HUES48 (cell line): ENCODE data around the gene SWSAP1.
"Not testable (repeated sequence)": the region's sequence is repeated elsewhere in the genome, so short reads cannot be mapped to it uniquely, and the experiment has no call there.

Source experiments
- H3K27ac ChIP-seq: one replicate; pipeline ENCODE4 v1.7.0; 2013; ENCODE audit warnings: low read depth, low read length, inconsistent platforms
- H3K27me3 ChIP-seq: 2 replicates; pipeline ENCODE4 v1.6.1; 2013; ENCODE audit warnings: mild to moderate bottlenecking, low read length; ENCODE audit not compliant: control insufficient read depth, insufficient read depth
- H3K36me3 ChIP-seq: 2 replicates; pipeline ENCODE4 v1.6.1; 2013; ENCODE audit warnings: low read length; ENCODE audit not compliant: control insufficient read depth, insufficient read depth
- H3K4me1 ChIP-seq: 2 replicates; pipeline ENCODE4 v1.6.1; 2013; ENCODE audit warnings: mild to moderate bottlenecking, low read length; ENCODE audit not compliant: control insufficient read depth, insufficient read depth
- H3K4me3 ChIP-seq: 2 replicates; pipeline ENCODE4 v1.5.1; 2013; ENCODE audit warnings: mild to moderate bottlenecking, low read depth, low read length
- H3K9ac ChIP-seq: 2 replicates; pipeline ENCODE4 v1.6.1; 2013; ENCODE audit warnings: mild to moderate bottlenecking, low read depth, low read length, moderate library complexity
- H3K9me3 ChIP-seq: 2 replicates; pipeline ENCODE4 v1.6.1; 2013; ENCODE audit warnings: low read length; ENCODE audit not compliant: control insufficient read depth, insufficient read depth

The SWSAP1 gene

GRCh38 chr19:11374433-11375142 lies at the start of gene SWSAP1:
Gene SWSAP1 (plus strand): TSS chr19:11374666. CDS start chr19:11374681, 15 bp downstream.
- Histone ChIP-seq H3K4me3 (peak within 1 kb of the TSS; percentile 84), H3K4me1 (peaks cover 8% of the 10 kb centered on the region), H3K27ac (peak within 1 kb of the TSS; percentile 97), H3K9ac (peak within 1 kb of the TSS; percentile 94), H3K36me3 (peaks cover 13% of the 10 kb centered on the region), H3K27me3 (no peaks in the 10 kb centered on the region), H3K9me3 (no peaks in the 10 kb centered on the region)

GRCh38 chr19:11324748-11325389 lies 49.6 kb upstream of the SWSAP1 start:
- peaks cover 6% of the 10 kb centered on the region; the same call in 1 of the 2 replicates for H3K4me1 ChIP-seq
- H3K4me3 ChIP-seq: no peak overlapping the region
- H3K27me3 ChIP-seq: no peaks in the 10 kb centered on the region
- H3K9ac ChIP-seq: no peak overlapping the region
- H3K36me3 ChIP-seq: no peaks in the 10 kb centered on the region; the same call in none of the 2 replicates
- no peaks in the 10 kb centered on the region for H3K9me3 ChIP-seq
- H3K27ac ChIP-seq: no peak overlapping the region

- Histone ChIP-seq H3K4me3 (no peak overlapping the region), H3K4me1 (peaks cover 6% of the 10 kb centered on the region; the same call in 1 of the 2 replicates), H3K27me3 (no peaks in the 10 kb centered on the region), H3K27ac (no peak overlapping the region), H3K36me3 (no peaks in the 10 kb centered on the region; the same call in none of the 2 replicates), H3K9ac (no peak overlapping the region), H3K9me3 (no peaks in the 10 kb centered on the region)
Observed at GRCh38 chr19:11325544-11325943, 48.9 kb upstream of the SWSAP1 start.

GRCh38 chr19:11330127-11330526 lies 44.3 kb upstream of the SWSAP1 start:
- no peaks in the 10 kb centered on the region for H3K27me3 ChIP-seq
- no peaks in the 10 kb centered on the region for H3K4me1 ChIP-seq
- H3K27ac ChIP-seq: no peak overlapping the region
- no peak overlapping the region for H3K9ac ChIP-seq
- H3K4me3 ChIP-seq: no peak overlapping the region
- no peaks in the 10 kb centered on the region for H3K9me3 ChIP-seq
- H3K36me3 ChIP-seq: peaks cover 7% of the 10 kb centered on the region

GRCh38 chr19:11331502-11331901 lies 43.0 kb upstream of the SWSAP1 start:
- H3K4me1 ChIP-seq: no peaks in the 10 kb centered on the region
- no peak overlapping the region for H3K9ac ChIP-seq
- no peak overlapping the region for H3K27ac ChIP-seq
- H3K36me3 ChIP-seq: peaks cover 15% of the 10 kb centered on the region
- H3K4me3 ChIP-seq: no peak overlapping the region
- no peaks in the 10 kb centered on the region for H3K27me3 ChIP-seq
- no peaks in the 10 kb centered on the region for H3K9me3 ChIP-seq

- Histone ChIP-seq H3K27ac (no peak overlapping the region), H3K9me3 (no peaks in the 10 kb centered on the region), H3K36me3 (peaks cover 15% of the 10 kb centered on the region), H3K9ac (no peak overlapping the region), H3K27me3 (no peaks in the 10 kb centered on the region), H3K4me3 (no peak overlapping the region), H3K4me1 (no peaks in the 10 kb centered on the region)
Observed at GRCh38 chr19:11332822-11333221, 41.6 kb upstream of the SWSAP1 start.

- not testable (repeated sequence) for H3K27ac ChIP-seq, H3K27me3 ChIP-seq, H3K4me3 ChIP-seq, H3K9ac ChIP-seq, H3K4me1 ChIP-seq, H3K9me3 ChIP-seq
- H3K36me3 ChIP-seq: peaks cover 15% of the 10 kb centered on the region
Observed at GRCh38 chr19:11333838-11334237, 40.6 kb upstream of the SWSAP1 start.

GRCh38 chr19:11335449-11336146 lies 38.9 kb upstream of the SWSAP1 start:
- H3K27ac ChIP-seq: no peak overlapping the region

GRCh38 chr19:11337080-11337479 lies 37.4 kb upstream of the SWSAP1 start:
- no peaks in the 10 kb centered on the region for H3K9me3 ChIP-seq
- H3K4me1 ChIP-seq: 0 out of 2 replicates have a peak, but pooled peaks cover 2% of the 10 kb centered on the region
- H3K27me3 ChIP-seq: no peaks in the 10 kb centered on the region
- H3K9ac ChIP-seq: no peak overlapping the region
- H3K27ac ChIP-seq: no peak overlapping the region
- peaks cover 19% of the 10 kb centered on the region for H3K36me3 ChIP-seq
- H3K4me3 ChIP-seq: no peak overlapping the region

More at GRCh38 chr19:11335449-11336146, 38.9 kb upstream of the SWSAP1 start:
- Histone ChIP-seq H3K4me3 (no peak overlapping the region), H3K27me3 (no peaks in the 10 kb centered on the region), H3K9ac (no peak overlapping the region), H3K9me3 (no peaks in the 10 kb centered on the region), H3K4me1 (0 out of 2 replicates have a peak, but pooled peaks cover 2% of the 10 kb centered on the region), H3K36me3 (peaks cover 15% of the 10 kb centered on the region)

GRCh38 chr19:11338121-11338520 lies 36.3 kb upstream of the SWSAP1 start:
- Histone ChIP-seq H3K36me3 (peaks cover 17% of the 10 kb centered on the region), H3K27me3 (no peaks in the 10 kb centered on the region), H3K27ac (no peak overlapping the region), H3K9me3 (no peaks in the 10 kb centered on the region), H3K4me1 (0 out of 2 replicates have a peak, but pooled peaks cover 2% of the 10 kb centered on the region), H3K9ac (no peak overlapping the region), H3K4me3 (no peak overlapping the region)
